Astrocyte of the hippocampus (primary cell): ENCODE results near the gene ZNF70.

ENCODE experiments used
- DNase-seq: peaks from one replicate; pipeline ENCODE4 v3.0.0; 2011; ENCODE audit warnings: low read depth, low spot score

The ZNF70 gene

GRCh38 chr22:23750714-23751440 lies at the start of gene ZNF70:
TSS of gene ZNF70 (minus strand) at chr22:23751112. CDS start at chr22:23745140, 5,972 bp downstream.
- peak; percentile 94 for DNase-seq

DNA sequence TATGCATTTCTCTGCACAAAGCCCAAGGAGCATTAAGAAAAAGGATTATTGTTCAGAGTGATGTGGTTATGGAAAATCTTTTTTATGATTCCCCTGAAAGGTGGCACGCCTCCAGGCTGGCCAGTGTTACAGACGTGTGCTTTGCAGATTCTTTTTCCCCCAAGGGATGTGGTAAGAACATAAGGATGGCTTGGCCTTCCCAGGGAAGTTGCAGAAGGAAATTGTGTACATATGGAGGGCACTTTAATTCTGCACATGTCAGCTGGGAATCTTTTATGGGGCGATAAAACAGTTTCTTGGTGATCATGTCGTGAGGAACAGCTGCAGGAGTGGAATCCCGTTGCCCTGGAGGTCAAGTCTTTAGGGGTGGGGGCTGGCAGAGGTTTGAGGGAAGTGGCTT lies 45.5 kb upstream of the ZNF70 start:
- no peak for DNase-seq

DNA sequence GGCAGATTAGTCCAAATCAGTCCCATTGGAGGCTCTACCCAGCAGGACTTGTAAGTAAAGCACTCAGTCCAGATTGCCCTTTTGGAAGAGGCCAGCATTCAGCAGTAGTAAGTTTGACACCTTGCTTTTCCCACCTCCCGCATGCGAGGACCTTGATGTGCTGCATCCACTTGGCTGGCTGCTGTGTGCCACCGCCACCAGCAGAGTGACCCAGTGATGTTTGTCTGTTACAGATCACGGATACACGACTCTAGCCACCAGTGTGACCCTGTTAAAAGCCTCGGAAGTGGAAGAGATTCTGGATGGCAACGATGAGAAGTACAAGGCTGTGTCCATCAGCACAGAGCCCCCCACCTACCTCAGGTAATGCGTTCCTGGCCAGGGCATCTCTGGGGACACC lies 42.4 kb upstream of the ZNF70 start:
- DNase-seq: no peak

DNA sequence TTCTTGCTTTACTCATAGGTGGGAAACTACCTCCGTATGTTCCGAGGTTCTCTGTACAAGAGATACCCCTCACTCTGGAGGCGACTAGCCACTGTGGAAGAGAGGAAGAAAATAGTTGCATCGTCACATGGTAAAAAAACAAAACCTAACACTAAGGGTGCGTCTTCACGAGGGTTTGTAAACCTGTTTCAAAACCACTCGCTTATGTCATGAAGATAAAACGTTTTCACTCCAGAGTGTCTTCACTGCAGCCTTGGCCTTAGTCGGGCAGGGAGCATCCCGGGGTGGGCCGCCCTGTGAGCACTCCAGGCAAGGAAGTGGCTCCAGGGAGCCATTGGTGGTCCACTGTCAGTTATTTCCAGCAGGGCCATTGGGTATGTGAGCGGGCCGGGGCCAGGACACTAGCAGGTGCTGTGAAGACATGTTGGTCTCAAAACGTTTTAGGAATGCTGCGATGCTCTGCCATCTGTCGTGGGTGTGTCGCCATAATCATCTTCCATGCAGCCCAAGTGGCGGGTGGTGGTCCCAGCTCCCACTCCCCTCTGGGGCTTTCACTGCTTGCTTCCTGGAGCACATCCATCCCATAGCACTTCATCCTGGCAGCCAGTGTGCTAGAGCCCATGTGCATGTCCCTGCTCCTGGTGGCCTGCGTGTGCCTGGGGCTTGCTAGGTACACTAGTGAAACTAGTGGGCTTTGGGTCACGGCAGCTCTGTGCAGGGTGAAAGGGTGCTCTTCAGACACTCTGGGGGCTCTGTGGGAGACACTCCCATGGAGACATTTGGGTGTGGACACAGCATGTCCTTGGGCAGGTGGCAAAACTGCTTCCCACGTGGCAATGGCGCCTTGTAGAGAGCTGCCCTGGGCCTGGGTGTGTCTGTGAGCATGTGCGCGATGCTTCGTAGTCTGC lies 41.1 kb upstream of the ZNF70 start:
- no peak for DNase-seq

- DNase-seq: no peak
These were observed 40.2 kb upstream of the ZNF70 start for GRCh38 chr22:23790819-23791737.

GRCh38 chr22:23789638-23790037 lies 38.7 kb upstream of the ZNF70 start:
- DNase-seq: peak; percentile 8

GRCh38 chr22:23789121-23789520 lies 38.2 kb upstream of the ZNF70 start:
- DNase-seq: peak; percentile 0

- no peak for DNase-seq
These were observed 37.0 kb upstream of the ZNF70 start for GRCh38 chr22:23787910-23788309.

- DNase-seq: no peak
These were observed 36.6 kb upstream of the ZNF70 start for GRCh38 chr22:23787600-23787896.

DNA sequence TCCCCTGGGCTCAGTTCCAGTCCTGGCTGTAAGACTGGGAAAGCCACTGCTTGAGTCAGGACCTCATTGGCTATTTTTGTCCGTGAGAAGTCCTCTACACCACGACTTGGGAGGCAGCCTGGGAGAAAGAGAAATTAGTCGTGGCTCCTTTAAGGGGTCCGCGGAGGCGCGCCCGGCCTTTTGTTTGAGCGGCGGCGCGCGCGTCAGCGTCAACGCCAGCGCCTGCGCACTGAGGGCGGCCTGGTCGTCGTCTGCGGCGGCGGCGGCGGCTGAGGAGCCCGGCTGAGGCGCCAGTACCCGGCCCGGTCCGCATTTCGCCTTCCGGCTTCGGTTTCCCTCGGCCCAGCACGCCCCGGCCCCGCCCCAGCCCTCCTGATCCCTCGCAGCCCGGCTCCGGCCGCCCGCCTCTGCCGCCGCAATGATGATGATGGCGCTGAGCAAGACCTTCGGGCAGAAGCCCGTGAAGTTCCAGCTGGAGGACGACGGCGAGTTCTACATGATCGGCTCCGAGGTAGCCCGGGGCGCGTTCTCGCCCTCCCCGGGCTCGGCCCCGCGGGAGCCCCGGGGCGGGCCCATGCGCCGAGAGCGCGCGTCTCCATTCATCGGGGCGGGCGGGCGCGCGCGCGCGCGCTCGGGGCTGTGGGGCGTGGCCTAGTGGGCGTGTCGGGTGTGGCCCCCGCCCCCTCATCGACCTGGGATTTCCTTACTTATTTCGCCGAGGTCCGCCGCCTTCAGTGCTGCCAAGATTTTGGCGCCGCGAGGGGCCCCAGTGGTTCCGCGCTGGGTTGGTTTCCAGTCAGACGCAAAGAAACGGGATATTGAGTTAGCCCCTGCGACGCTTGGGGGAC lies 36.1 kb upstream of the ZNF70 start, which contains the start of gene SMARCB1:
Gene SMARCB1, plus strand, starts transcription at position 215 of the 848 bp plus-strand sequence. Its CDS starts 204 bp downstream, at position 419.
- peak; percentile 96 for DNase-seq

DNA sequence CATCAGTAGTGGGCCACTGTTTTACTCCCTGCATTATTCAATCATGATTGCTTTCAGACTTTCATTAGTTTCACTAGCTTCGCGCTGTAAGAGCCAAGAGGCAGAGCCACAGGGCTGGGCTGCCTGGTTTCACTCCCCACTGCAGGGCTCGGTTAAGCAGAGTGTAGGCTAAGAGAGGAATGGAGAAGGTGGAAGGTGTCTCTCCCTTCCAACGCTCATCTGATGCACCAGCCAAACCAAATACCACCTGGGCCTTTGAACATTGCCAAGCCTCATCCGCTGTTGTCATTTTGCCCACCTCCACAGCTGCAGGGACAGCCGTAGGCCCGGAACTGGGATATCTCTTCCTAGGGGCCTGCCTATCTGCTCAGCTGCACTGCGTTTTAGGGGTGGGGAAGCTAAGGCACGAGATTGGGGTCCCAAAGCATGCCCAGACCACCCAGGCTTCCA lies 35.4 kb upstream of the ZNF70 start:
- DNase-seq: no peak

DNA sequence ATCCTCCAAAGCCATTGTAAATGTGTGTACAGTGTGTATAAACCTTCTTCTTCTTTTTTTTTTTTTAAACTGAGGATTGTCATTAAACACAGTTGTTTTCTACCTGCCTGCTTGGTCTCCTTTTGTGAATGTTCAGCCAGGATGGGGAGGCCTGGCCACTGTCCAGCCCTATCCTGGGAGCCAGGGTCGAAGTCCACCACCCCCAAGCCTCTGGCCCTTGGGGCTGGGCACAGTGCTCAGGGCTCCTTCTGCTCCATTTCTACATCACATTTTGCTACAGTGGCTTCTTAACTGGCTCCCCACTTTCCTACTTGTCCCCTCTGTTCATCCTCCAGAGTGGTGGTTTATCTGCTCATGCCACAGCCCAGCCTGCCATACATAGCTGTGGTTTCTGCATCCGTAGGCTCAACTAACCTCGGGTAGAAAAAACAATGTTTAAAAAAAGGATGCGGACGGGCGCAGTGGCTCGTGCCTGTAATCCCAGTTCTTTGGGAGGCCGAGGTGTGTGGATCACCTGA lies 33.4 kb upstream of the ZNF70 start:
- DNase-seq: peak; percentile 86

DNA sequence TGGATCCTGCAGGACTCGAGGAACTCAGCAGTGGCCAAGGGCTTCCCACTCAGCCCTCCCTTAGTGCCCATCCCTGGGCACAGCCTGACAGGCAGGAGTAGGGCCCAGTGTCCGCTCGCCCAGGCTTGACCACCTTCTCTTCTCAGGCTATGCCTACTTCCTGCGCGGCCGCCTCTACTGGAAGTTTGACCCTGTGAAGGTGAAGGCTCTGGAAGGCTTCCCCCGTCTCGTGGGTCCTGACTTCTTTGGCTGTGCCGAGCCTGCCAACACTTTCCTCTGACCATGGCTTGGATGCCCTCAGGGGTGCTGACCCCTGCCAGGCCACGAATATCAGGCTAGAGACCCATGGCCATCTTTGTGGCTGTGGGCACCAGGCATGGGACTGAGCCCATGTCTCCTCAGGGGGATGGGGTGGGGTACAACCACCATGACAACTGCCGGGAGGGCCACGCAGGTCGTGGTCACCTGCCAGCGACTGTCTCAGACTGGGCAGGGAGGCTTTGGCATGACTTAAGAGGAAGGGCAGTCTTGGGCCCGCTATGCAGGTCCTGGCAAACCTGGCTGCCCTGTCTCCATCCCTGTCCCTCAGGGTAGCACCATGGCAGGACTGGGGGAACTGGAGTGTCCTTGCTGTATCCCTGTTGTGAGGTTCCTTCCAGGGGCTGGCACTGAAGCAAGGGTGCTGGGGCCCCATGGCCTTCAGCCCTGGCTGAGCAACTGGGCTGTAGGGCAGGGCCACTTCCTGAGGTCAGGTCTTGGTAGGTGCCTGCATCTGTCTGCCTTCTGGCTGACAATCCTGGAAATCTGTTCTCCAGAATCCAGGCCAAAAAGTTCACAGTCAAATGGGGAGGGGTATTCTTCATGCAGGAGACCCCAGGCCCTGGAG lies 32.6 kb upstream of the ZNF70 start:
- DNase-seq: no peak

- no peak for DNase-seq
These were observed 31.8 kb upstream of the ZNF70 start for GRCh38 chr22:23782703-23783102.

GRCh38 chr22:23782252-23782651 lies 31.3 kb upstream of the ZNF70 start:
- no peak for DNase-seq

- no peak for DNase-seq
These were observed 30.7 kb upstream of the ZNF70 start for GRCh38 chr22:23781511-23782183.

GRCh38 chr22:23781065-23781464 lies 30.2 kb upstream of the ZNF70 start:
- no peak for DNase-seq

DNA sequence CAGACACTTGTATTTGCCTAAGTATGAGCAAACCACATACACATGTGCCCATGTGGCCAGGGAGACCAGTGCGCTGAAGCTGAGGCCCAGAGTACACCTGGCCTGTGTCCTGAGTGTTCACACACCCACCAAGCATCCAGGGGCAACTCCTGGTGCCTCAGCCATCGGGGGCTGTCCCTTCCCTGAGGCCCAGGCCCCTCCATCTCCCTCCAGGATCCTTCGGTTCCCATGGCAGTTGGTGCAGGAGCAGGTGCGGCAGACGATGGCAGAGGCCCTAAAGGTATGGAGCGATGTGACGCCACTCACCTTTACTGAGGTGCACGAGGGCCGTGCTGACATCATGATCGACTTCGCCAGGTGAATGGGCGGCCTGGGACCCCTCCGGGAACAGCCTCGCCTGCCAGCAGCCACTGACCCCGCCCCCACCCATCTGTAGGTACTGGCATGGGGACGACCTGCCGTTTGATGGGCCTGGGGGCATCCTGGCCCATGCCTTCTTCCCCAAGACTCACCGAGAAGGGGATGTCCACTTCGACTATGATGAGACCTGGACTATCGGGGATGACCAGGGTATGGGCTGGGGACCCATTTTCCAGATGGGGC lies 29.3 kb upstream of the ZNF70 start:
- DNase-seq: no peak

DNA sequence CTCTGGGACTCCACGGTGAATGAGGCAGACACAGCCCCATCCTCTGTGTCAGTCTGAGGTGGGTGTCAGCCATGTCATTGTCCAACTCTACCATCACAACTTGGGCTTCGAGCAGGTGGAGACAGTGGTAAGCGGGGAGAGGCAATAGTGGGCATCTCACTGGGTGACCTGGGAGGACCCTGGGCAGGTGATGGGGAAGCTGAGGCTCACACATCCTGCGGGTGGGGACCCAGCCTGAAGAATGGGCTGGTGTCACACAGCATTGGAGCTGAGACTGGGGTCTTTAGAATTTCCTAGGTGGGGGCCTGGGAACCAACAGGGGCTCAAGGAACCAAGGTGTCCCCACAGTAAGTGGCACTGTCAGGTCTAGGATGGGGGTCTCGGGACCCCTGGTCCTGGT lies 28.8 kb upstream of the ZNF70 start:
- no peak for DNase-seq
